Astrocyte of the cerebellum (primary cell): Measurements from ENCODE around the gene NOL3.

Source experiments
- DNase-seq: peaks from one replicate; pipeline ENCODE4 v3.0.0-alpha.2; 2011; ENCODE audit warnings: low read depth
- H3K4me3 ChIP-seq: 2 replicates; pipeline ENCODE4 v1.5.1; 2011; ENCODE audit warnings: mild to moderate bottlenecking, low read depth, low read length, moderate library complexity
- CTCF ChIP-seq: IDR thresholded peaks from 2 replicates; pipeline ENCODE4 v1.5.1; 2012; ENCODE audit warnings: low read length, low read depth, moderate library complexity, mild to moderate bottlenecking; ENCODE audit errors: missing control alignments
- in situ Hi-C: cut with HindIII; loops from 2 replicates; pipeline ENCODE4 v1.10.0; 2017; ENCODE audit warnings: low sequenced_read_pairs

NOL3 gene

GRCh38 chr16:67142342-67142741, 28.0 kb upstream of the NOL3 start:
- no peak overlapping the region for H3K4me3 ChIP-seq
- TF ChIP-seq CTCF, result no peak
- no peak for DNase-seq
- in situ Hi-C loops, result loop anchor here (5.0 kb wide), 1 partner anchor 100 kb away; no protein-coding TSS in a partner anchor

- in situ Hi-C loops, result loop anchor here (5.0 kb wide), 1 partner anchor 103 kb away; no protein-coding TSS in a partner anchor
- DNase-seq, result no peak
- H3K4me3 ChIP-seq, result no peak overlapping the region
- TF ChIP-seq CTCF, result no peak
Measured at GRCh38 chr16:67144943-67145342, 25.4 kb upstream of the NOL3 start.

GRCh38 chr16:67145746-67146145, 24.6 kb upstream of the NOL3 start:
- in situ Hi-C loops, result no loop called here
- no peak overlapping the region for H3K4me3 ChIP-seq
- TF ChIP-seq CTCF, result no peak
- DNase-seq, result no peak

GRCh38 chr16:67146523-67147357, 23.6 kb upstream of the NOL3 start:
- no peak for TF ChIP-seq CTCF
- in situ Hi-C loops, result no loop called here
- no peak for DNase-seq
- no peak overlapping the region for H3K4me3 ChIP-seq

- TF ChIP-seq CTCF, result no peak
- in situ Hi-C loops, result no loop called here
- DNase-seq, result no peak
- no peak overlapping the region for H3K4me3 ChIP-seq
Measured at GRCh38 chr16:67147437-67148140, 22.7 kb upstream of the NOL3 start.

GRCh38 chr16:67148221-67148620, 22.1 kb upstream of the NOL3 start:
- in situ Hi-C loops, result no loop called here
- TF ChIP-seq CTCF, result no peak
- H3K4me3 ChIP-seq, result no peak overlapping the region
- no peak for DNase-seq
